Measurements from ENCODE around the gene E2F2.

E2F2 gene

GRCh38 chr1:23530747-23531561, at the start of gene E2F2:
Gene E2F2, minus strand, starts transcription at chr1:23531233. Its CDS starts 440 bp downstream, at chr1:23530793.
- DNase-seq, result peak; percentile 86

- no peak for DNase-seq
Measured at GRCh38 chr1:23578997-23579363, 47.9 kb upstream of the E2F2 start.

GRCh38 chr1:23578311-23578996, 47.4 kb upstream of the E2F2 start:
- DNase-seq, result no peak

- peak; percentile 70 for DNase-seq
Measured at GRCh38 chr1:23577056-23578004, 46.3 kb upstream of the E2F2 start.

- no peak for DNase-seq
Measured at GRCh38 chr1:23576338-23577055, 45.5 kb upstream of the E2F2 start.

- DNase-seq, result no peak
Measured at GRCh38 chr1:23575226-23575810, 44.3 kb upstream of the E2F2 start.

GRCh38 chr1:23574265-23574754, 43.3 kb upstream of the E2F2 start:
- DNase-seq, result no peak

GRCh38 chr1:23573574-23574182, 42.6 kb upstream of the E2F2 start:
- DNase-seq, result no peak

GRCh38 chr1:23571465-23571864, 40.4 kb upstream of the E2F2 start:
- DNase-seq, result no peak

- DNase-seq, result no peak
Measured at GRCh38 chr1:23570001-23570691, 39.1 kb upstream of the E2F2 start.

- no peak for DNase-seq
Measured at GRCh38 chr1:23568608-23569383, 37.8 kb upstream of the E2F2 start.

- DNase-seq, result no peak
Measured at GRCh38 chr1:23567996-23568607, 37.1 kb upstream of the E2F2 start.

GRCh38 chr1:23567629-23567995, 36.6 kb upstream of the E2F2 start:
- no peak for DNase-seq

GRCh38 chr1:23566304-23566703, 35.3 kb upstream of the E2F2 start:
- no peak for DNase-seq

GRCh38 chr1:23565776-23566175, 34.7 kb upstream of the E2F2 start:
- DNase-seq, result no peak

- DNase-seq, result no peak
Measured at GRCh38 chr1:23564529-23565122, 33.6 kb upstream of the E2F2 start.

- no peak for DNase-seq
Measured at GRCh38 chr1:23563755-23564374, 32.8 kb upstream of the E2F2 start.

- no peak for DNase-seq
Measured at GRCh38 chr1:23563003-23563402, 32.0 kb upstream of the E2F2 start.
